Glutamatergic neuron (in vitro differentiated cells): ENCODE results near the gene SCD5. TPM values are rescaled to one million over a fixed set of nuclear protein-coding genes. Genes with fewer than 3 reads are reported as not detected.

Experiments used
- DNase-seq: peaks from one replicate; pipeline ENCODE4 v3.0.0; 2022
- H3K27ac Mint-ChIP-seq: one replicate; pipeline ENCODE4 v1.8.0; 2020; ENCODE audit warnings: mild to moderate bottlenecking, mixed read lengths, inconsistent platforms; ENCODE audit not compliant: unreplicated experiment
- H3K27me3 Mint-ChIP-seq: one replicate; pipeline ENCODE4 v1.8.0; 2020; ENCODE audit warnings: mild to moderate bottlenecking, moderate library complexity, mixed read lengths, inconsistent platforms; ENCODE audit not compliant: unreplicated experiment
- H3K36me3 Mint-ChIP-seq: one replicate; pipeline ENCODE4 v1.8.0; 2020; ENCODE audit warnings: mild to moderate bottlenecking, mixed read lengths, inconsistent platforms; ENCODE audit not compliant: unreplicated experiment
- H3K4me1 Mint-ChIP-seq: one replicate; pipeline ENCODE4 v1.8.0; 2020; ENCODE audit warnings: mild to moderate bottlenecking, low read depth, mixed read lengths, inconsistent platforms; ENCODE audit not compliant: unreplicated experiment
- H3K4me3 Mint-ChIP-seq: one replicate; pipeline ENCODE4 v1.8.0; 2020; ENCODE audit warnings: mild to moderate bottlenecking, mixed read lengths, inconsistent platforms; ENCODE audit not compliant: unreplicated experiment
- H3K9me3 Mint-ChIP-seq: one replicate; pipeline ENCODE4 v1.8.0; 2020; ENCODE audit warnings: mild to moderate bottlenecking, moderate library complexity, mixed read lengths, inconsistent platforms; ENCODE audit not compliant: unreplicated experiment
- total RNA-seq: library from RNA; stranded (reverse); fragmentation: NEBNext Ultra II Directional; extraction: Animal tissue kit (Norgen Biotek cat#: 25700); gene quantifications from one replicate; pipeline ENCODE4 v1.2.1, GENCODE V29; 2021; ENCODE audit not compliant: unreplicated experiment
- TF ChIP-seq, protein P1 (sequence below): fragments of 200-600 bp; sonication (generic); IDR thresholded peaks from one replicate; pipeline ENCODE4 v1.5.0; 2021; ENCODE audit not compliant: partially characterized antibody, unreplicated experiment

Gene SCD5
- total RNA-seq, 1 donor from 2014 or later, result 31.9 TPM

DNA sequence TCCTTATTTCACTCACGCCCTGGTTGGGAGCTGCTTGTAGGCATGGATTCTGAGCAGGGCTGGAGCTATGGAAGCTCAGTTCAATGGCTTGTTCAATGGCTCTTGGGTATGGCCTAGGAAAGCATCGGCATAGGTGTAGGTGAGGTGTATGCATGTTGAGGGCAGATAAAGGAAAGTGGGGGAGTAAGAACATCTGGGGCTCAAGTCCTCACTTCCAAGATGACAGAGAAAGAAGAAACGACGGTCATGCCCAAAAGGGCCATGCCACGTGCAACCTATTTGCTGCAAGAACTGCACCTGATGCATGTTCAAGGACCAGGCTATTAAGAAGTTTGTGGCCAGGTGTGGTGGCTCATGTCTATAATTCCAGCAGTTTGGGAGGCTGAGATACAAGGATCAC is 23.4 kb downstream of the SCD5 start:
- peaks cover 4% of the 10 kb centered on the region for H3K9me3 Mint-ChIP-seq
- H3K4me1 Mint-ChIP-seq, result peaks cover 2% of the 10 kb centered on the region
- peaks cover 4% of the 10 kb centered on the region for H3K36me3 Mint-ChIP-seq
- H3K4me3 Mint-ChIP-seq, result no peak overlapping the region
- TF ChIP-seq, protein P1, sequence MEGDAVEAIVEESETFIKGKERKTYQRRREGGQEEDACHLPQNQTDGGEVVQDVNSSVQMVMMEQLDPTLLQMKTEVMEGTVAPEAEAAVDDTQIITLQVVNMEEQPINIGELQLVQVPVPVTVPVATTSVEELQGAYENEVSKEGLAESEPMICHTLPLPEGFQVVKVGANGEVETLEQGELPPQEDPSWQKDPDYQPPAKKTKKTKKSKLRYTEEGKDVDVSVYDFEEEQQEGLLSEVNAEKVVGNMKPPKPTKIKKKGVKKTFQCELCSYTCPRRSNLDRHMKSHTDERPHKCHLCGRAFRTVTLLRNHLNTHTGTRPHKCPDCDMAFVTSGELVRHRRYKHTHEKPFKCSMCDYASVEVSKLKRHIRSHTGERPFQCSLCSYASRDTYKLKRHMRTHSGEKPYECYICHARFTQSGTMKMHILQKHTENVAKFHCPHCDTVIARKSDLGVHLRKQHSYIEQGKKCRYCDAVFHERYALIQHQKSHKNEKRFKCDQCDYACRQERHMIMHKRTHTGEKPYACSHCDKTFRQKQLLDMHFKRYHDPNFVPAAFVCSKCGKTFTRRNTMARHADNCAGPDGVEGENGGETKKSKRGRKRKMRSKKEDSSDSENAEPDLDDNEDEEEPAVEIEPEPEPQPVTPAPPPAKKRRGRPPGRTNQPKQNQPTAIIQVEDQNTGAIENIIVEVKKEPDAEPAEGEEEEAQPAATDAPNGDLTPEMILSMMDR, result no peak
- peaks cover 6% of the 10 kb centered on the region for H3K27me3 Mint-ChIP-seq
- H3K27ac Mint-ChIP-seq, result no peak overlapping the region
- DNase-seq, result no peak

DNA sequence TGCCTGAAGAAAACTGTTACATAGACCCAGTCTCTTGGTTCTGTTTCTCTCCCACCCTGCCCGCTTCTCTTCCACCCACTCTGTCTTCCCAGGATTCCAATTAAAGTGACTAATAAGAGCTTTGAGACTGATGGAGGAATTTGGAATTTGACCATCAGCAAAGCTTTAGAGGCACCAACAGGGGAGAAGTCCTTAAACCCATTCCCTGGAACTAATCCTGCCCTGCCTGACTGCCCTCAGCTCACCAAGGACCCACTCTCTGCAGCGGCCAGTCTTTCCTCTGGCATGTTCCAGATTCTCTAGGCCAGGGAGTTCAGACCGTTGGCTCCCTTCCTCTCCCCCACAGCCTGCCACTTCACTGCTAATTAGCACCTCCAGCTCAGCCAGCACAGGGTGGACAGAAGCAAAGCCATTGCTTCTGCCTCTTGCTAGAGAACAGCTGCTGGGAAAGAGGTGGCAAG is 23.9 kb downstream of the SCD5 start:
- Mint-ChIP-seq H3K36me3 (peaks cover 4% of the 10 kb centered on the region), H3K4me3 (no peak overlapping the region), H3K4me1 (peaks cover 2% of the 10 kb centered on the region), H3K27ac (no peak overlapping the region), H3K9me3 (peaks cover 4% of the 10 kb centered on the region), H3K27me3 (peaks cover 6% of the 10 kb centered on the region)
- TF ChIP-seq, protein P1, result no peak
- no peak for DNase-seq

DNA sequence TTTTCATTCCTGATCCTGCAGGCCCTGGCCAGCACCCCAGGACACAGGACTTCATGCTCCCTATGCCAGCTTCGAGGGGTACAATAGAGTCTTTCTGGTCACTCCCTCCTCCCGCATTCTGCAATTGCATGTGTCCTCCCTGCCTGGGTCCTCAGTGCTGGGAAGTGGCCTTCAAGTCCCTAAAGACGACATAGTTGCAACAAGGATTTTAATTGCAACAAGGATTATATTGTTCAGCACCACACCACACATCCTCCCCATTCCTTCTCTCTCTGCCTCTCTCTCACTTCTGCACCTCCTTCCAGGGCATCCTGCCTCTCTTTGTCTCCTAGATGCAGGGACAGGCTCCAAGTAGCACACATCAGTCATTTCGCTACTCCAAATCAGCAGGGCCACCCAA is 25.5 kb downstream of the SCD5 start:
- no peak for DNase-seq
- TF ChIP-seq, protein P1, result no peak
- Mint-ChIP-seq H3K9me3 (peaks cover 4% of the 10 kb centered on the region), H3K27me3 (peaks cover 6% of the 10 kb centered on the region), H3K4me1 (peaks cover 2% of the 10 kb centered on the region), H3K36me3 (peaks cover 4% of the 10 kb centered on the region), H3K27ac (no peak overlapping the region), H3K4me3 (no peak overlapping the region)

DNA sequence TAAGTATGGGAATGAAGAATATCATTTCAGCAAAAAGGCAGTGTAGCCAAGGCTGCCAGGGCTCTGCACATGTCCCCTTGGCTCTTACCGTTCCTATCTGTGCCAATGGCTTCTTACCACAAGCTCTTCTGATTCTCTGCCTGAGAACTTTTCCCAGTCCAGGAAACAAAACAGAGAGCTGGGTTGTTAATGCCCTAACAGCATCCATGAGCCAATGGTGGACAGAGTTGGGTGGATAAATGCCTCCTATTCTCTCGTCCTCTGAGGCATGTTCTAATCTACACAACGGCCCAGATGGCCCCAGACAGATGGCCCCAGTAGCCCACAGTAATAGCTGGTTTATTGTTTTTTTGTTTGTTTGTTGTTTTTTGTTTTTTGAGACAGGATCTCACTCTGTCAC is 28.0 kb downstream of the SCD5 start:
- peak overlapping the region; percentile 38 for H3K27ac Mint-ChIP-seq
- TF ChIP-seq, protein P1, result no peak
- H3K4me1 Mint-ChIP-seq, result peaks cover 2% of the 10 kb centered on the region
- H3K9me3 Mint-ChIP-seq, result peaks cover 11% of the 10 kb centered on the region
- peaks cover 15% of the 10 kb centered on the region for H3K36me3 Mint-ChIP-seq
- H3K4me3 Mint-ChIP-seq, result no peak overlapping the region
- H3K27me3 Mint-ChIP-seq, result peaks cover 3% of the 10 kb centered on the region
- DNase-seq, result no peak

DNA sequence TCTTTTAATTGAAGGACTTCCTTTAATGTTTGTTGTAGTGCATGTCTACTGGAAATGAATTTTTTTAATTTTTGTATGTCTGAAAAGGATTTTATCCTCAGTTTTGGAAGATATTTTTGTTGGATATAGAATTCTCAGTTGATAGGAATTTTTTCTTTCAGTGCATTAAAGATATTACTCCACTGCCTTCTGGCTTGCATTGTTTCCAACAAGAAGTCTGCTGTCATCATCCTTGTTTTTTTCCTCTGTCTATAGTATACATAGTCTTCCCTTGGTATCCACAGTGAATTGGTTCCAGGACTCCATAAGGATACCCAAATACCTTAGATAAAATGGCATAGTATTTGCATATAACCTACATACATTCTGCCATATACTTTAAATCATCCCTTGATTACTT is 33.5 kb downstream of the SCD5 start:
- Mint-ChIP-seq H3K36me3 (peaks cover 20% of the 10 kb centered on the region), H3K9me3 (peaks cover 14% of the 10 kb centered on the region)

More for the DNA sequence above, 33.5 kb downstream of the SCD5 start:
- no peak overlapping the region for H3K4me3 Mint-ChIP-seq
- no peak overlapping the region for H3K27ac Mint-ChIP-seq
- no peak for DNase-seq
- H3K27me3 Mint-ChIP-seq, result peaks cover 3% of the 10 kb centered on the region
- no peaks in the 10 kb centered on the region for H3K4me1 Mint-ChIP-seq
- TF ChIP-seq, protein P1, result no peak
